Measurements from ENCODE around the gene ARHGAP27.

Gene ARHGAP27

GRCh38 chr17:45391291-45391690 lies 41.4 kb downstream of the ARHGAP27 start:
- no peak for DNase-seq (ENCODE audit: low read depth)
- H3K4me3 ChIP-seq (ENCODE audit: low read length): no peak overlapping the region
- no peak for TF ChIP-seq CTCF (IDR thresholded peaks at IDR 0.05; ENCODE audit: insufficient read depth, low read depth, low read length, missing control alignments)

DNA sequence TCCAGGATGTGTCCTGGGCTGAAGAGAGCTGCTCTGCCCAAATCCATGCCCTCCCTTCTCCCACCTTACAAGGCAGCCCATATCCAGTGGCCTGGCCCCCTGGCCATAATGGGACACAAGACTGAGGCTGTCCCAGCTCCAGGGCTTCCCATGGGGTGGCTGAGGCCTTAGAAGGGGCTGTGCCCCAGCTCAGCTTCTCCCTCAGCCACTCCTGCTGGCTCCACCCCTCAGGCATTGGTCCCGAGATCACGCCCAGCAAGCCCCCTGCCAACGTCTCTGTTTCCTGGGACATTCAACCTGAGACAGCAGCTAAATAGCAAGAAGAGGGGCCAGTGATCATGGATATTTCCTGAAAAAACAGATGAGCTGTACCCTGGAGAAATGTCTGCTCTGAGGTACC lies 43.3 kb downstream of the ARHGAP27 start:
- no peak overlapping the region for H3K4me3 ChIP-seq (ENCODE audit: low read length)
- no peak for DNase-seq (ENCODE audit: low read depth)
- TF ChIP-seq CTCF (IDR thresholded peaks at IDR 0.05; ENCODE audit: insufficient read depth, low read depth, low read length, missing control alignments): no peak

- TF ChIP-seq CTCF (IDR thresholded peaks at IDR 0.05; ENCODE audit: insufficient read depth, low read depth, low read length, missing control alignments): no peak
These were observed 43.9 kb downstream of the ARHGAP27 start for GRCh38 chr17:45388604-45389325.

DNA sequence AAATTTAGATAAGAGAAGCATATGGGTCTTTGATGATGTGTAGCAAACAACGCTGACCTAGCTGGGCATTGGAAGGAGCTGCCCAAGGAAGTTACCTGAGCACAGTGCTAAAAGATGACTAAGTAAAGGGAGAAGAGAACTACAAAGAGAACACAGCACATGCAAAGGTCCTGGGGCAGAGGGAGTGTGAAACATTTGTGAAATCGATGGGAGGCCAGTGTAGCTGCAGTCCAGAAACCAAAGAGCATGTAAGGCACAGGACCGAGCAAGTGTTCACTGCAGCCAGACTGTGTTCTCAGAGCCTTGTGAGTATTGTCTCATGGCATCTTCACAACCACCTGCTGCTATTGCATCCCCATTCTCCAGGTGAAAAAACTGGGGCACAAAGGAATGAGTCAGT lies 44.9 kb downstream of the ARHGAP27 start:
- no peak for TF ChIP-seq CTCF (IDR thresholded peaks at IDR 0.05; ENCODE audit: insufficient read depth, low read depth, low read length, missing control alignments)
- H3K4me3 ChIP-seq (ENCODE audit: low read length): no peak overlapping the region
- no peak for DNase-seq (ENCODE audit: low read depth)

More at GRCh38 chr17:45388604-45389325, 43.9 kb downstream of the ARHGAP27 start:
- DNase-seq (ENCODE audit: low read depth): peak; percentile 33
- H3K4me3 ChIP-seq (ENCODE audit: low read length): no peak overlapping the region

GRCh38 chr17:45386178-45386577 lies 46.5 kb downstream of the ARHGAP27 start:
- no peak for DNase-seq (ENCODE audit: low read depth)
- no peak overlapping the region for H3K4me3 ChIP-seq (ENCODE audit: low read length)
- no peak for TF ChIP-seq CTCF (IDR thresholded peaks at IDR 0.05; ENCODE audit: insufficient read depth, low read depth, low read length, missing control alignments)

GRCh38 chr17:45385331-45385997 lies 47.2 kb downstream of the ARHGAP27 start:
- no peak overlapping the region for H3K4me3 ChIP-seq (ENCODE audit: low read length)
- peak; percentile 96 for TF ChIP-seq CTCF (IDR thresholded peaks at IDR 0.05; ENCODE audit: insufficient read depth, low read depth, low read length, missing control alignments)
- DNase-seq (ENCODE audit: low read depth): peak; percentile 84
